ENCODE results near the gene PPARA. TPM values are rescaled to one million over a fixed set of nuclear protein-coding genes. Genes with fewer than 3 reads are reported as not detected.

The PPARA gene
- total and polyA plus RNA-seq, 12 donors = 5.1 to 208 (median 37.4) TPM

DNA sequence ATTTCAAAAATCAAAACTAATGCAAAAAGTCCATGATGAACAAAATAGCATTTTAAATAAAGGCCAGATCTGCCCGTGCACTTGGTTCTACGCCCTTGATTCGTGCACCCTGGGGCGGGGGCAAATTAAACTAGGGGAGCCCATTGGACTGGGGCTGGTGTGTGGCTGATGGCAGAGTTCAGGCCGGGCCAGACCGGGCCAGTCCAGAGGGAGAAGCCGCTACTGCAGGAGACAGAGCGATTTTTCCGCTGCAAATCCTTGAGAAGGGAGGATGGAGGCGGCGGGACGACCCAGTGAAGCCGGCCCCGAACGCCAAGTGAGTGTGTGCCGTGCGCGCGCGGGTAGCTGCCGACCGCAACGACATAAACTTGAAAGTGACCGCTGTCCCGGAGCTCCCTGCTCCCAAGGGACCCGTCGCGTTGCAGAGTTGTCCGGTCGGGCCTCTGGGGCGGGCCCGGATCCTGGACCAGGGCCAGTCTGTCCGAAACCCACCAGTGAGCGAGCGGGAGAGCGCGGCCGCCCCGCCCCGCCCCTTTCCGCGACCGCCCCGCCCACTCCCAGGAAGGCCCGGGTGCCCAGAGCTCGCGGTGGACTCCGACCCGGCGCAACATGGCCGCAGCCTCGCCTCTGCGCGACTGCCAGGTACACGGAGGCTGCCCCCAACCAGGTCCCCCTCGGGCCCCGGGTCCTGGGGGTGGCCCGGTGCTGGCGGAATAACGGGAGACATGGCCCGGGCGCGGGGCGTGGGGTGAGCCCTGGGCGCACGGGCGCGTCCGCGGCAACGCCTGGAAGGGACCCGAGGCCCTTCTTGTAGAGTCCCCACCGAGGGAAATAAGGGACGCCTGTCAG is 117.3 kb downstream of the PPARA start, which contains the start of gene TTC38:
Gene TTC38 (plus strand): TSS at position 578 of the 849 bp plus-strand sequence. CDS start 32 bp downstream, at position 610.
- Histone ChIP-seq H3K27ac (peak within 1 kb of the TSS; percentile 62 to 85 (median 81)), H3K36me3 (replicated peaks in 1 of 2) (peaks cover 0 to 13% of the 10 kb centered on the region in 2 donors), H3K27me3 (no peaks in the 10 kb centered on the region), H3K4me3 (peak within 1 kb of the TSS; percentile 36 to 73 (median 43)), H3K9me3 (replicated peaks in 1 of 3) (no peaks in the 10 kb centered on the region), H3K4me1 (replicated peaks in 1 of 2) (peaks cover 16 to 25% of the 10 kb centered on the region in 2 donors)
- intact Hi-C loops (cut with DNase I) = no loop called here
- DNase-seq = peak; percentile 95 to 97 (median 96)
- peak; percentile 29 to 92 for TF ChIP-seq POLR2A (IDR thresholded peaks at IDR 0.05)
- TF ChIP-seq, protein P1, sequence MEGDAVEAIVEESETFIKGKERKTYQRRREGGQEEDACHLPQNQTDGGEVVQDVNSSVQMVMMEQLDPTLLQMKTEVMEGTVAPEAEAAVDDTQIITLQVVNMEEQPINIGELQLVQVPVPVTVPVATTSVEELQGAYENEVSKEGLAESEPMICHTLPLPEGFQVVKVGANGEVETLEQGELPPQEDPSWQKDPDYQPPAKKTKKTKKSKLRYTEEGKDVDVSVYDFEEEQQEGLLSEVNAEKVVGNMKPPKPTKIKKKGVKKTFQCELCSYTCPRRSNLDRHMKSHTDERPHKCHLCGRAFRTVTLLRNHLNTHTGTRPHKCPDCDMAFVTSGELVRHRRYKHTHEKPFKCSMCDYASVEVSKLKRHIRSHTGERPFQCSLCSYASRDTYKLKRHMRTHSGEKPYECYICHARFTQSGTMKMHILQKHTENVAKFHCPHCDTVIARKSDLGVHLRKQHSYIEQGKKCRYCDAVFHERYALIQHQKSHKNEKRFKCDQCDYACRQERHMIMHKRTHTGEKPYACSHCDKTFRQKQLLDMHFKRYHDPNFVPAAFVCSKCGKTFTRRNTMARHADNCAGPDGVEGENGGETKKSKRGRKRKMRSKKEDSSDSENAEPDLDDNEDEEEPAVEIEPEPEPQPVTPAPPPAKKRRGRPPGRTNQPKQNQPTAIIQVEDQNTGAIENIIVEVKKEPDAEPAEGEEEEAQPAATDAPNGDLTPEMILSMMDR (IDR thresholded peaks at IDR 0.05) = no peak
- 0 to 3% (median 1%) methylated on average over 31 to 74 of the region's 74 CpGs for WGBS, 4 donors

DNA sequence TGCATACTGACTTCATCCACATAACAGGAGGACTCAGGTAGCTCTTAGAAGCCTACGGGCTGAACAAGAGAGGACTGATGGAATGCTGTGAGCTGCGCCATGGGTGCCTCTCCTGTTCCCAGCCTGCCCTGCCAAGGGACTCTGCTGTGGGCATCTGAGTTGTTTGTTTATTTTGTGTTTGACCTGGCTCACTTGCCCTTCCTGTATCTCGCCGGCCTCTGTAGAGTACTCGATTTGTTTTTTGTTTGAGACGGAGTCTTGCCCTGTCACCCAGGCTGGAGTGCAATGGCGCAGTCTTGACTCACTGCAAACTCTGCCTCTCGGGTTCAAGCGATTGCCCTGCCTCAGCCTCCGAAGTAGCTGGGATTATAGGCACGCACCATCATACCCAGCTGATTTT is 119.2 kb downstream of the PPARA start:
- no peak for TF ChIP-seq POLR2A (IDR thresholded peaks at IDR 0.05)
- TF ChIP-seq, protein P1 (IDR thresholded peaks at IDR 0.05) = no peak
- H3K4me1 ChIP-seq (replicated peaks in 1 of 2) = peaks cover 16 to 25% of the 10 kb centered on the region in 2 donors
- peak in 1 of 7 donors; percentile 11 for DNase-seq
- H3K27me3 ChIP-seq = no peaks in the 10 kb centered on the region
- H3K27ac ChIP-seq = peak overlapping the region in 2 of 5 donors; percentile 4 to 12
- peaks cover 0 to 30% of the 10 kb centered on the region in 2 donors for H3K36me3 ChIP-seq (replicated peaks in 1 of 2)
- WGBS, 4 donors = 69 to 79% (median 74%) methylated on average over 8 to 11 of the region's 11 CpGs
- H3K4me3 ChIP-seq = peak overlapping the region in 1 of 4 donors; percentile 73
- intact Hi-C loops (cut with DNase I) = no loop called here
- H3K9me3 ChIP-seq (replicated peaks in 1 of 3) = no peaks in the 10 kb centered on the region

DNA sequence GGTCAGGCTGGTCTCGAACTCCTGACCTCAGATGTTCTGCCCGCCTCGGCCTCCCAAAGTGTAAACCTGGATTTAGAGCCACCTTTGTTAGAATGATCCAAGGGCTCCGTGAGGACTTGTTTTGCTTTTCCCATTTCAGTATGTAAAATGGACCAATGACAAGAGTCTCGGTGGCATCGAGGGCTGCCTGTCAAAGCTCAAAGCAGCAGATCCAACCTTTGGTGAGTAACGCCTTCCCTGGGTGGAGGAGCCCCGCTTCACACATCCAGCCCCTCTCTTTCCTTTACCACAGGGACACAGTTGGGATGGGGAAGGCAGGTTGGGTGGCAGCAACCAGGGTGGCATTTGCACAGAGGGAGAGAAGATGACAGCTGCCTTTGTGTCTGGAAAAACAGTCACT is 121.9 kb downstream of the PPARA start:
- peak in 1 of 7 donors; percentile 5 for DNase-seq
- TF ChIP-seq, protein P1 (IDR thresholded peaks at IDR 0.05) = no peak
- TF ChIP-seq POLR2A (IDR thresholded peaks at IDR 0.05) = no peak
- WGBS, 4 donors = 97 to 99% (median 97%) methylated on average over 8 of the region's 8 CpGs
- Histone ChIP-seq H3K4me1 (replicated peaks in 1 of 2) (peaks cover 9 to 18% of the 10 kb centered on the region in 2 donors), H3K9me3 (replicated peaks in 1 of 3) (no peaks in the 10 kb centered on the region), H3K27ac (no peak overlapping the region), H3K4me3 (no peak overlapping the region), H3K36me3 (replicated peaks in 1 of 2) (peaks cover 0 to 51% of the 10 kb centered on the region in 2 donors), H3K27me3 (no peaks in the 10 kb centered on the region)
- intact Hi-C loops (cut with DNase I) = no loop called here

DNA sequence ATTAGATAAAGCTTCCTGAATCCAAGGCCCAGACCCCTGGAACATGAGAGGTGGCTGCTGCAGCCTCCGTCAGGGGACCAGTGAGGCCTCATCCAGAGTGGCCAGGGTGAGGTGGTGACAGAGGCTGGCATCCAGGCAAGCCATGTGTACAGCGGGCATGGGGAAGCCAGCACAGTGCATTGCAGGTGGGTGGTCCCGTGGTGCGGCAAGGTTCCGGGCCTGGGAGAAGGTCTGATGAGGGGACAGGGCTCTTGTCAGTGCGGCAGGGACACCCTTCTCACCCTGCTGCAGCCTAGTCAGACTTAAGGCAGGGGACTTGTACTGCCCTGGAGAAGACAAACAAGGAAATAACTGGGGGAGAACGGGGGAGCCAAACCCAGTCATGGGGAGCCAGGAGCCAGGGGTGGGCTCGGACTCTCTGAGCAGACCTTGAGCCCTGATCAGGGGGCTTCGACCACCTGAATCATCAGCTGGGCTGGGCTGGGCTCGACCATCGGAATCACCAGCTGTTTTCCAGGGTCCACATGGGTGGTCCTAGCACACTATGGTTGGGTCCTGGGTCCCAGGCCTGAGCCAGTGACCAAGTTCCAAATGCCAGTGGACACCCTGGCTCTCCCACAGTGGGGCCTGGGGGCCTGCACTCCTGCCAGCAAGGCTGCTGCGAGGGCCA is 122.6 kb downstream of the PPARA start:
- H3K4me1 ChIP-seq (replicated peaks in 1 of 2) = peaks cover 6 to 16% of the 10 kb centered on the region in 2 donors
- no peak overlapping the region for H3K27ac ChIP-seq
- peaks cover 0 to 58% of the 10 kb centered on the region in 2 donors for H3K36me3 ChIP-seq (replicated peaks in 1 of 2)
- intact Hi-C loops (cut with DNase I) = no loop called here
- no peaks in the 10 kb centered on the region for H3K27me3 ChIP-seq
- no peak for TF ChIP-seq POLR2A (IDR thresholded peaks at IDR 0.05)
- 83 to 94% (median 92%) methylated on average over 5 to 12 of the region's 12 CpGs for WGBS, 4 donors
- no peaks in the 10 kb centered on the region for H3K9me3 ChIP-seq (replicated peaks in 1 of 3)
- DNase-seq = peak in 1 of 7 donors; percentile 13
- H3K4me3 ChIP-seq = no peak overlapping the region
